Stimulated activated CD4-positive, alpha-beta T cell treated with anti-CD3 and anti-CD28 coated beads, Interleukin-12 subunit alpha, Interleukin-12 subunit beta, amount 100 ng/mL, for 24 hours (primary cell): ENCODE data around the gene DEPDC5.

Source experiments
- DNase-seq, 2 experiments: peaks; one replicate each; pipeline ENCODE4 v3.0.0-alpha.2; 2020; ENCODE audit warnings: low read depth in 2 of 2

The DEPDC5 gene

GRCh38 chr22:31895411-31896123 is 141.7 kb downstream of the DEPDC5 start:
- DNase-seq = no peak

- no peak for DNase-seq
Observed at GRCh38 chr22:31896472-31896871, 142.7 kb downstream of the DEPDC5 start.

DNA sequence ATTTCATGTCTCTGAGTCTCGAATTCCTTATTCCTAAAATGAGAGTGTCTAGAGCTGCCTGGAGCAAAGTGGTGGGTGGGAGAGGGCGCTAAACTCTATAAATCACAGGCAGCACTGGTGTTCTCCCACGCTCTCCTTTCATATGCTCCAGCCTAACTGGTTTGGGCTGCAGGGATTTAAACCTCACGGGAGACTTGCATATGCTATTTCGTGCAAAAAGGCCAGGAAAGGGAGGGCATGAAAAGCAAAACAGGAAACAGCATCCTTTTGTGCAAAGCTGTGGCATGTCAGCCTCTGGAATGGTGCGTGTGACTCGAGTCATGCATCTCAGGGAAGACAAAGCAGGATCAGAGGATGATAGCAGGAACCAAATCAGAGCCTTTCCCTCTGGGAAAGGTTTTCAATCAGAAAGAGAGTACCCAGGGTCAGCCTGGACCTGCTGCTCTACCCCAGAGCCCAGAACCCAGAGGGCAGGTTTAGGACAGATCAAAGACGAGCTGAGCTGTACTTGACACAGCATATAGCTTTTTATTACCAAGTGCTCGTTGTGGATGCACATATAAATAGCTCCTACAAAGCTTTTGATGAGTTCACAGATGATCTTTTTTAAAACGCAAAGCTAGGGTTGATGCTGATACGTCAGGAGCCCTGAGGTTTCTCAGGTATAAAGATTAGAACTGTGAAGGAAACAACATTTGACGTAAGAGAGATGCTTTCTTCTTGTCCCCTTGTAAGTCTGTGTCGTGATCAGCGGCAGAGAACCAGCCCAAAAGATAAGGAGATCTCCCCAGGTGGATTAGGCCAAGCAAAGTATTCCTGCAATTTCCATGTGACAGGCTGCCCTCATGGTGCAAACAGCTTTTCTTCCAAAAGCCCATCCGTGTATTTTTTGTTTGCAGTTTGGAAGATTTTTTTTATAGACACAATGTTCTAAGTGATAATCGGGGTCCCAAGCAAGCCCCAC is 144.3 kb downstream of the DEPDC5 start:
- DNase-seq = no peak

DNA sequence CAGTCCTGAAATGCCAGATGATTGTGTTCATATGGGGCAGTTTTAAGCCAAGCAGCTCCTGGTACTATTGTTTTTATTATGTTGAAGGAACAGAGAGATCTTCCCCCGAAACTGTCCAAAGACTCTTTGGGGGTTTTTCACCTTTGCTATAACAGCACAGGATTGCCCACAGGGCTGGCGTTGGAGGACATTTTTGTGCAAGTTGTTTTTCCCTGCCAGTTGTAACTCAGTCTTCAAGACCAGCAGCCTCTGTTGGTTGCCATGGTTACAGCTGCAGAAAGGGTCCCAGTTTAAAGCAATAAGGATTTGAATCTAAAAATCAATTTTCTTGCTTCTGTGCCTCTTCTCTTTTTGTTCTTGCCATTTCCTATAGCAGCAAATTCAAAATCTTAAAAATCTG is 145.1 kb downstream of the DEPDC5 start:
- no peak for DNase-seq

GRCh38 chr22:31899669-31900068 is 145.8 kb downstream of the DEPDC5 start:
- no peak for DNase-seq

- DNase-seq = no peak
Observed at GRCh38 chr22:31901388-31902137, 147.7 kb downstream of the DEPDC5 start.

- no peak for DNase-seq
Observed at GRCh38 chr22:31904651-31905050, 150.8 kb downstream of the DEPDC5 start.

DNA sequence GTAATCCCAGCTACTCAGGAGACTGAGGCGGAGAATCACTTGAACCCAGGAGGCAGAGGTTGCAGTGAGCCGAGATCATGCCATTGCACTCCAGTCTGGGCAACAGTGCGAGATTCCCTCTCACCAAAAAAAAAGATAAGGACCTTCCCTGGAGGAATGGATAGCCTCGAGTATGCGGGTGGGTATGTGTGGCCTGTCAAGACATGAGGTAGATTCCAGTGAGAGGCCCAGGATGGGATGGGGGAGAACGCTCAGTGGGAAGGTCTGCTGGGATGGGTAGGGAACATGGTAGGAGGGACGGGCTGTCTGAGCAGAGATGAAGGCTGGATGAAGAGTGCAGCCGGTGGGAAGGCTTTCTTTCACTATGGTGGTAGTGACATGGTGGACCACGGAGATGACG is 151.5 kb downstream of the DEPDC5 start:
- DNase-seq = no peak

DNA sequence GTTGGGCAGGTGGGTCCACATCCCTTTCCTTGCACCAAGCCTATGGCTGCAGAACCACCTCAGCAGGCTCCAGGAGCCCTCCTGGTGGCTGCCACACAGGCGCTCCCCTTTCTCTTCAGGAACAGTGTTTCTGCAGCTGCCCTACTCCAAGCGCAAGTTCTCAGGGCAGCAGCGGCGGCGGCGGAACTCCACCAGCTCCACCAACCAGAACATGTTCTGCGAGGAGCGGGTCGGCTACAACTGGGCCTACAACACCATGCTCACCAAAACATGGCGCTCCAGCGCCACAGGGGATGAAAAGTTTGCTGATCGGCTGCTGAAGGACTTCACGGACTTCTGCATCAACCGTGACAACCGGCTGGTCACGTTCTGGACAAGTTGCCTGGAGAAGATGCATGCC is 152.3 kb downstream of the DEPDC5 start:
- no peak for DNase-seq

DNA sequence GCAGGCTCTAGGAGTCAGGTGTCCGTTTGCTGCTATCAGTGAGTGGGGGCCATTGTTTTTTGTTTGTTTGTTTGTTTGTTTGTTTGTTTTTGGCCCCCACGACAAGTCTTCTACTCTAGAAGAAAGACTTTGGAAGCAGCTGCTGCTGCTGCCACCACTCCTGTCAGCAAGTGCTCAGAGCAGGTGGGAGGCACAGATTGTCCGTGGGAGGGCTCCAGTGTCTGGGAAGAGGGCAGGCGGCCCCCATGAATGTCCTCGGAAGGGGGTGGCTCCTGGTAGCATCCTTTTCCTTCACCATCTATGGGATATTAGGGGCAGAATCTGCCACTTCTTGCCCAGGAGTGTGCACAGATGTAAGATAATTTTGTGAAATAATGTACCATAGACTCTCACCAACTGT is 152.8 kb downstream of the DEPDC5 start:
- DNase-seq = no peak

GRCh38 chr22:31909977-31910376 is 156.2 kb downstream of the DEPDC5 start:
- no peak for DNase-seq

GRCh38 chr22:31911565-31912406 is 158.0 kb downstream of the DEPDC5 start:
- no peak for DNase-seq

- no peak for DNase-seq
Observed at GRCh38 chr22:31912407-31912743, 158.6 kb downstream of the DEPDC5 start.

DNA sequence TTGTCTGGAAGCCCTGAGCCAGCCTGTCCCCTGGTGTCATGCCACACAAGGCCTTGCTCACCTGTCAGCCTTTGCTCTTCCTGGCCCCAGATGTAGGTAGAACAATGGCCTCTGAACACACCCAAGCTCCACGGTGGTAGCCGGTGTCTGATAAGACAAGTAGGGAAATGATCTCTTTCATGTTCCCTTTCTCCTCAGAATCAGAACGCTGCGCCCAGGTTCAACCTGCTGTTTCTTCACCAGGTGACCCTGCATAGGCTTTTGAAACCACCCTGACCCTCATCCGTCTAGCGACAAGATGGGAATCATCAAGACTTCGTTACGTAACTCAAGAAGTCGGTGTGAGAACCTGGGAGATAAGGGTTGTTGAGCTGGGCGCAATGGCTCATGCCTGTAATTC is 161.8 kb downstream of the DEPDC5 start:
- no peak for DNase-seq

GRCh38 chr22:31917227-31917921 is 163.6 kb downstream of the DEPDC5 start:
- no peak for DNase-seq

GRCh38 chr22:31919730-31920129 is 165.9 kb downstream of the DEPDC5 start:
- DNase-seq = no peak

GRCh38 chr22:31920306-31920705 is 166.5 kb downstream of the DEPDC5 start:
- DNase-seq = no peak

DNA sequence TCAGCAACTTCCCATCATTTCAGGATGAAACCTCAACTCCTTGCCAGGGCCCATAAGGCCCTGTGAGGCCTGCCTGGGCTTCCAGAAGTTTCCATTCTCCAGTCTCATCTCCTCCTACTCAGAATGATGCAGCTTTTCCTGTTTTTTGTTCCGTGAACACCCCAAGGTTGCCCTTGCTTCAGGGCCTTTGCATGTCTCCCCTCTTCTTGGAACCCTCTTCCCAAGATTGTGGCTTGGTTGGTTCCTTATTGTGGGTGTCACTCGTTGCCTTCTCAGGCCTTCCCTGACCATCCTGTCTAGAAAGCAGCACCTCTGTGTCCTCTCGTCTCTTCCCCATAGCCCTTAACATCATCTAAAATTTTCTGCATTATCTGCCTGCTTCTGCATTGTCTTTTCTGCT is 167.3 kb downstream of the DEPDC5 start:
- DNase-seq = no peak

DNA sequence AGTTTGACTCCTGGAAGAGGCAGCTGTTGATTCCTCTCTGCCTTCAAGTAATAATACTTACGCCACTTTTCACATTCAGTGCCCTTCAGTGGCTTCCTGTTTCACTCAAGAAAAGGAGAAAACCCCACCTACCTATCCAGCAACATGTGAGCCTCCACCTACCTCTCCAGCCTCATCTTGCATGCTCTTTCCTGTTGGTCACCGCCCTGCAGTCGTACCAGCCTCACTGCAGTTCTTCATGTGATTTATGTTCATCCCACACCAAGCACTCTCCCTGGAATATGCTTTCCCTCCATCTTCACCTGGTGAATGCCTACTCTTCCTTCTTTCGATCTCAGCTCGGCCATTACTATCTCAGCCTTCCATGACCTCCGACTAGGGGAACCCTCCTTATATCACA is 168.7 kb downstream of the DEPDC5 start:
- no peak for DNase-seq

- DNase-seq = no peak
Observed at GRCh38 chr22:31923136-31923535, 169.3 kb downstream of the DEPDC5 start.

- no peak for DNase-seq
Observed at GRCh38 chr22:31923747-31924146, 169.9 kb downstream of the DEPDC5 start.
